GM18498 (cell line): ENCODE results near the gene CALR3.
A peak's percentile ranks its signal among the peaks of the same experiment; 100 is the strongest.
"Not testable (repeated sequence)": the region's sequence is repeated elsewhere in the genome, so short reads cannot be mapped to it uniquely, and the experiment has no call there.

ENCODE experiments used
- ATAC-seq: cut with Tn5 transposase; IDR thresholded peaks from one replicate; pipeline ENCODE4 v1.9.1; 2021; ENCODE audit warnings: mild to moderate bottlenecking, moderate library complexity; ENCODE audit not compliant: unreplicated experiment

The CALR3 gene

GRCh38 chr19:16497042-16497441 is 1.1 kb upstream of the CALR3 start:
- ATAC-seq, result no peak

DNA sequence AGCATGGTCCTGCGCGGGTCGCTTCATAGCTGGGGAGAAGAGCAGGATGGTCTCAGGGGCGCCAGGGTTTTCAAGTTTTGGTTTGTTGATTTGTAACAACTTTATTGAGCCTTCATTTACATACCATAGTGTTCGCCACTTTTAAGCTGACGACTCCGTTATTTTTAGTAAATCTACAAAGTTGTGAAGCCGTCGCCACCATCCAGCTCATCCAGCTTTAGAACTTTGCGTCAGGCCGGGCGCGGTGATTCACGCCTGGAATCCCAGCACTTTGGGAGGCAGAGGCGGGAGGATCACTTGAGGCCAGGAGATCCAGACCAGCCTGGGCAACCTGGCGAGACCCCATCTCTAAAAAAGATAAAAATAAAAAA is 631 bp upstream of the CALR3 start:
- ATAC-seq, result no peak

- ATAC-seq, result not testable (repeated sequence)
Measured at GRCh38 chr19:16486476-16486875, 9.5 kb downstream of the CALR3 start.

GRCh38 chr19:16482745-16483144 is 13.2 kb downstream of the CALR3 start:
- no peak for ATAC-seq

GRCh38 chr19:16477311-16477710 is 18.7 kb downstream of the CALR3 start:
- ATAC-seq, result no peak

DNA sequence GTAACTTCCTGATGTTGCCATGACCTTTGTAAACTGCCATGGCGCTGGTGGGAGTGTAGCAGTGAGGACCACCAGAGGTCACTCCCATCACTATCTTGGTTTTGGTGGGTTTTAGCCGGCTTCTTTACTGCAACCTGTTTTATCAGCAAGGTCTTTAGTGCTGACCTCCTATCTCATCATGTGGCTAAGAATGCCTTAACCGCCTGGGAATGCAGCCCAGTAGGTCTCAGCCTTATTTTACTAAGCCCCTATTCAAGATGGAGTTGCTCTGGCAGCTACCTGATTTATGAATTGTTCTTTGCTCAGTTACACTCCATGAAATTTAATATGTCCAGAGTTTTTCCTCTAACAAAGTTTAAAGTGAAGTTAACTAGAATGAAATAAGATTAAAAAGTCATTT is 19.6 kb downstream of the CALR3 start:
- ATAC-seq, result no peak

DNA sequence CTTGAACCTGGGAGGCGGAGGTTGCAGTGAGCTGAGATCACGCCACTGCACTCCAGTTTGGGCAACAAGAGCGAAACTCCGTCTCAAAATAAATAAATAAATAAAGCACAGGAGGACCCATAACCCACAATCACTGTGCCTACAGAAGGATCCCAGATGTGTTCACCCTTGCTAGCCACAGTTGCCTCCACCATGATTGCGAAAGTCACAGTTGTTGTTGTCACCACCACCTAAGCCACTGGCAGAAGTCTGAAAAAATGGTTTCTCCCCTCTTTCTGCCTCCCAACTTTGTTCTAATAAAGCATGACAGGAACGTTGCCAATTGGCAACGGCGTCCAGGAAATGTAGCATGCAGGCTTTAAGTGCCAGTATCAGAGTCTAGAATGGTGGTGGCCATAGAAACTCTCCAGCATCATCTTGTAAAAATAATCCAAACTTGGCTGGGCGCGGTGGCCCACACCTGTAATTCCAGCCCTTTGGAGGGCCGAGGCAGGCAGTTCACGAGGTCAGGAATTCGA is 22.0 kb downstream of the CALR3 start:
- no peak for ATAC-seq

DNA sequence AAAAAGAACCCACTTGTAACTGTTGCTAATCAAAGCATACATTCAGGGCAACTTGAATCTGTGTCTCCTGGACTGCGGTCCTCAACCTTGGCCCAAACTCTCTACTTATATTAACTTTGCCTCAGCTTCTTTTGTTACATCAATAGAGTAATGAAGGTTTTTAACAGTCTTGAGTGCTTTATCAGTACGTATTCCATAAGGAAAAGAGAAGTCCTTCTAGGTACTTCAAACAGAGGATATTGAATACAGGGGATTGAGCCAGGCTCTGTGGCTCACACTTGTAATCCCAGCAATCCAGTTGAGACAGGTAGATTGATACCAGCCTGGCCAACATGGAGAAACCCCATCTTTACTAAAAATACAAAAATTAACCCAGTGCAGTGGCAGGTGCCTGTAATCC is 23.0 kb downstream of the CALR3 start:
- ATAC-seq, result no peak

DNA sequence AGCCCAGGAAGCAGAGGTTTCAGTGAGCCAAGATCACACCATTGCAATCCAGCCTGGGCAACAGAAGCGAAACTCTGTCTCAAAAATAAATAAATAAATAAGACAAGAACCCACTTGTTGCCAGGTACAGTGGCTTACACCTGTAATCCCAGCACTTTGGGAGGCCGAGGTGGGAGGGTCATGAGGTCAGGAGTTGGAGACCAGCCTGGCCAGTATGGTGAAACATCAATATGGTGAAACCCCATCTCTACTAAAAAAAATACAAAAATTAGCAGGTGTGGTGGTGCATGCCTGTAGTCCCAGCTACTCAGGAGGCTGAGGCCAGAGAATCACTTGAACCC is 23.4 kb downstream of the CALR3 start:
- not testable (repeated sequence) for ATAC-seq

GRCh38 chr19:16470911-16471811 is 24.8 kb downstream of the CALR3 start:
- ATAC-seq, result peak; percentile 18

- ATAC-seq, result no peak
Measured at GRCh38 chr19:16470541-16470910, 25.4 kb downstream of the CALR3 start.

DNA sequence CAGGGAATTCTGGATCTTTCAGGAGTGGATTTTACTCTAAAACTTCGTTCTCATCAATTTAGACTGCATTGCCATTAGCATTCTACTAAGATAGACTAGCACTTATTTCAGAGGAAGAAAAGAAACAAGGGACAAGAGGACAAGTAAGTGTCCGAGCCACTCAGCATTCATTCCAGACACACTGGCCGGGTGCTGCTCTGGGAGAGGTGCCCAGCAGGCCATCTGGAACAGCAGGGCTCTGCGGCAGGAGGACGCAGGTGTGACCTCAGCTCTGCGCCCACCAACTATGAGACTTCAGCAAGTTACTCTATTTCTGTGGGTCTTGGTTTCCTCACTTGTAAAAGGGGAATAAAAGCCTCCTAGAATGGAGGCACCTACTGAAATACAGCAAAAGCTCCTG is 28.4 kb downstream of the CALR3 start:
- ATAC-seq, result no peak

GRCh38 chr19:16466802-16467427 is 29.1 kb downstream of the CALR3 start:
- not testable (repeated sequence) for ATAC-seq

- no peak for ATAC-seq
Measured at GRCh38 chr19:16465239-16465638, 30.7 kb downstream of the CALR3 start.

DNA sequence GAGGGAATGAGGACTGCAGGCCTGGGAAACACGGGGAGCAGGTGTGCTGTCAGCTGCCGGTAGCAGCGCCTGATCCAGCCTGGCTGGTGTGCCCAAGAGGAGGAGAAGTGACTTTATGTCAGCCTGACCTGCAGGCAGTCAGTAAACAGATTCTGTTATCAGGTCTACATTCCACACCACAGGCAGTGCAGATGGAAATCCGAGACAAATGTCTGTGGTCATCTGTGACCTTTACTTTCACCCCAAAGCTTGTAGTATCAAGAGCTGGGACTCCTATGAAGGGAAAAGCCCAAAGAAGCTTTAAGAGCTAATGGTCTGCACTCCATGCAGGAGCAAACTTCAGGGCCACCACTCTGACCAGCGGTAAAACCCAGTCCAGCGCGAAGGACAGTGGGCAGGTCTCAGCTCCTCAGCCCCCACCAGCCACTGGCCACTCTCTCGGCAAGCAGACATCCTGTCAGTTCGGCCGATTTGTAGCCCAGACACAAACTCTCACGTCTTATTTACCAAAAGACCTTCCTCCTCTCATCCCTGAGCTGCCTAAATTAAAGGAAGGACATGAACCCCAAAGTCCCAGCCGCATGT is 31.9 kb downstream of the CALR3 start:
- no peak for ATAC-seq

DNA sequence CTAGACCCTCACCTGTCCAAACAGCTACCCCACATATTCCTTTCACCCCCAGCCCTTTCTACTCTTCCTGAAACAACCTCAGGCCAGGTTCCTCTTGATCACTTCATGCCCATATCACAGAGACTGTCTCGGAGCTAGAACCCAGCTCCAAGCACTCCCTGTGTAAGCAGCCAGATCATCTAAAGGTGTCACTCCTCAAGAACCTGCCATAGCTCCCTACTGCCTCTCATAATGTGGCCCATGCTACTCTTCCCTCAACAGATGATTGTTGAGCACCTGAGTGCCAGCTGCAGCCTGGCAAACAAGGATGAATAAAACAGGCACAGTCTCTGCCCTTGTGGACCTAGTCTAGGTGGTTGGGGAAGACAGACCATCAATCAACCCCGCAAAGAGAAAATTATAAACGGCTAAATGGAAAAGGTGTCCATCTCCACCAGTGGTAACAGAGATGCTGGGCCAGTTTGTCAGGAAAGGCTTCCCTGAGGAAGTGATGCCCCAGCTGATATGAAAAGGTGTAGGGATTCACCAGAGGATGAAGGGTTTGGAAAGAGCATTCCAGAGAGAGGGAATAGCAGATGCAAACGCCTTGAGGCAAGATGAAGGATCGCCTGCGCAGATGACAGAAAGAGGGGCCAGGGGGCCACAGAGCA is 32.5 kb downstream of the CALR3 start:
- ATAC-seq, result no peak

GRCh38 chr19:16462757-16463250 is 33.2 kb downstream of the CALR3 start:
- no peak for ATAC-seq

DNA sequence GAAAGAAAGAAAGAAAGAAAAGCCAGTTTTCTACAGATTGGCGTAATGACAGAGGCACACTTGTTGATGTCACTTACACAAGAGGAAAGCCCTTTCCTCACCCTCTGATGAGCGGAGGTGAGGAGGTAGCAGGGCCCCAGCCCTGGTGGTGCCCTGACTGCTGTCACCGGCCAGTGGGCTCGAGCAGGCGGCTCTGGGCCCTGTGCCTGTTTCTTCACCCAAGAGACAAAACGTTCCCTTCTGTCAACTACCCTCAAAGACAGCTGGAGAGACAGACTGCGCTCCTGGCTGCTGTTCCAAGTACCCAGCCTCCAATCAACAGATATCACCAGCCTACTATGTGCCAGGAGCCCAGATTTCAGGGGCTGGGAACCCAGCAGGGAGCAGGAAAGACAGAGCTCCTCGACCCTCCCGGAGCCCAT is 34.3 kb downstream of the CALR3 start:
- ATAC-seq, result no peak

GRCh38 chr19:16460454-16460853 is 35.5 kb downstream of the CALR3 start:
- ATAC-seq, result no peak

DNA sequence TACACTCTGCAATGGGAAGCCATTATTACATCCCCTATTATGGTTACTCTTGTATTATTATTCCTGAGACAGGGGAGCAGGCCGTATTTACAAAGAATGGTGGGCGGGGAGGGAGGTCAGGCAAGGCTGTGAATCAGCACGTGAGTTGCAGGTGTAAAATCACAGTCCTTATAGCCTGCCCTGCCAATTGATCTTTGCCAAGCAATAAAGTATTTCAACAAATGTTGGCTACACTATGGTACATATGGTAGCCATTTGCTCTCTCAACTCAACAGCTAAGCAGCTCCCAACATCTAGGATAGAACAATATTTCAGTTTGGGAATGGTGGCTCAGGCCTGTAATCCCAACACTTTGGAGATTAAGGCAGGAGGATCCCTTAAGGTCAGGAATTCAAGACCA is 36.3 kb downstream of the CALR3 start:
- no peak for ATAC-seq
